ENCODE results near the gene IFI27L1. TPM values are rescaled to one million over a fixed set of nuclear protein-coding genes. Genes with fewer than 3 reads are reported as not detected.

Gene IFI27L1
- total RNA-seq, 3 donors from 2014 or later: 6.6 to 14.5 (median 10.6) TPM

DNA sequence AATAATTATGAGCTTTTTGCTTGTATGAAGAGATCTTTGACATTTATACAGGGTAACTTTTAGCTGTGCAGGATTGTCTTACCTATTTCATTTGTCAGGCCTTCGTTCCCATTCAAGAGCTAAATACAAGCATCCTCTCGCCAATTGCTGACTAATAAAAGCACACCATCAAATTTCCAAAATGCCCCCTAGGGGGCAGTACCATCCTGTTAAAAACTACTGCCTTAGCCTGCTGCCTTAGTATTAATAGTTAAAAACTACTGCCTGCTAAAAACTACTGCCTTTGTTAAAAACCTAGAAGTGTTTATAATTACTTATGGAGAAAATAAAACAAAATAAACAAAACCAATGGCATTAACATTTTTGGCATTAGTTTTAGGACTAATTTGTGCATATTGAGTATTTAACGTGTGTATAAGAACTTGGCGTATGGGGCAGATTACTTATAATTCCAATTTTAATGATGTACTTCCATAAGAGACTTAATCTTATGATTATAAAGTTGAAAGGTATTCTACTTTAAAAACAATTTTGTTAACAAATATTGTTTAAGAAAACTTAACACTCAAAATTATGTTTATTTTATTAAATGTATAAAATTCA is 51.3 kb downstream of the IFI27L1 start:
- Histone ChIP-seq H3K4me3 (no peak overlapping the region), H3K4me1 (no peaks in the 10 kb centered on the region), H3K36me3 (no peaks in the 10 kb centered on the region), H3K27me3 (no peaks in the 10 kb centered on the region), H3K27ac (no peak overlapping the region), H3K9me3 (peaks cover 0 to 5% of the 10 kb centered on the region in 2 donors)
- no peak for DNase-seq (ENCODE audit: low spot score in 2 of 2)
- TF ChIP-seq POLR2A (IDR thresholded peaks at IDR 0.05) (no peak), POLR2AphosphoS5 (IDR thresholded peaks at IDR 0.05) (no peak)
- TF ChIP-seq, protein P1, sequence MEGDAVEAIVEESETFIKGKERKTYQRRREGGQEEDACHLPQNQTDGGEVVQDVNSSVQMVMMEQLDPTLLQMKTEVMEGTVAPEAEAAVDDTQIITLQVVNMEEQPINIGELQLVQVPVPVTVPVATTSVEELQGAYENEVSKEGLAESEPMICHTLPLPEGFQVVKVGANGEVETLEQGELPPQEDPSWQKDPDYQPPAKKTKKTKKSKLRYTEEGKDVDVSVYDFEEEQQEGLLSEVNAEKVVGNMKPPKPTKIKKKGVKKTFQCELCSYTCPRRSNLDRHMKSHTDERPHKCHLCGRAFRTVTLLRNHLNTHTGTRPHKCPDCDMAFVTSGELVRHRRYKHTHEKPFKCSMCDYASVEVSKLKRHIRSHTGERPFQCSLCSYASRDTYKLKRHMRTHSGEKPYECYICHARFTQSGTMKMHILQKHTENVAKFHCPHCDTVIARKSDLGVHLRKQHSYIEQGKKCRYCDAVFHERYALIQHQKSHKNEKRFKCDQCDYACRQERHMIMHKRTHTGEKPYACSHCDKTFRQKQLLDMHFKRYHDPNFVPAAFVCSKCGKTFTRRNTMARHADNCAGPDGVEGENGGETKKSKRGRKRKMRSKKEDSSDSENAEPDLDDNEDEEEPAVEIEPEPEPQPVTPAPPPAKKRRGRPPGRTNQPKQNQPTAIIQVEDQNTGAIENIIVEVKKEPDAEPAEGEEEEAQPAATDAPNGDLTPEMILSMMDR (IDR thresholded peaks at IDR 0.05): peak; percentile 52 to 58 (median 53)
- intact Hi-C loops (cut with DNase I; ENCODE audit: low total_unique reads): no loop called here

DNA sequence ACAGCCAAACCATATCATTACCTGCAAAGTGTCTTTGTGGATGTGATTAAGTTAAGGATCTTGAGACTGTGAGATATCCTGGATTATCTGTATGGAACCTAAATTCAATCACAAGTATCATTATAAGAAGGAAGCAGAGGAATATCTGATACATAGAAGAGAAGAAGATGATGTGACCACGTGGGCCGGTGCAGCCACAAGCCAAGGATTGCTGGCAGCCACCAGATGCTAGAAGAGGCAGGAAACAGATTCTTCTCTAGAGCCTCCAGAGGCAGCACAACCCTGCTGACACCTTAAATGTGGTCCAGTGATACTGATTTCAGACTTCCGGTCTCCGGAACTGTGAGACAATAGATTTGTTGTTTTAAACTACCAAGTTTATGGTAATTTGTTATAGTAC is 54.4 kb downstream of the IFI27L1 start:
- Histone ChIP-seq H3K27ac (no peak overlapping the region), H3K27me3 (no peaks in the 10 kb centered on the region), H3K4me1 (no peaks in the 10 kb centered on the region), H3K4me3 (no peak overlapping the region), H3K9me3 (peaks cover 0 to 5% of the 10 kb centered on the region in 2 donors), H3K36me3 (no peaks in the 10 kb centered on the region)
- no peak for TF ChIP-seq POLR2AphosphoS5 (IDR thresholded peaks at IDR 0.05)
- TF ChIP-seq, protein P1 (IDR thresholded peaks at IDR 0.05): no peak
- no peak for TF ChIP-seq POLR2A (IDR thresholded peaks at IDR 0.05)
- intact Hi-C loops (cut with DNase I; ENCODE audit: low total_unique reads): no loop called here
- no peak for DNase-seq (ENCODE audit: low spot score in 2 of 2)

DNA sequence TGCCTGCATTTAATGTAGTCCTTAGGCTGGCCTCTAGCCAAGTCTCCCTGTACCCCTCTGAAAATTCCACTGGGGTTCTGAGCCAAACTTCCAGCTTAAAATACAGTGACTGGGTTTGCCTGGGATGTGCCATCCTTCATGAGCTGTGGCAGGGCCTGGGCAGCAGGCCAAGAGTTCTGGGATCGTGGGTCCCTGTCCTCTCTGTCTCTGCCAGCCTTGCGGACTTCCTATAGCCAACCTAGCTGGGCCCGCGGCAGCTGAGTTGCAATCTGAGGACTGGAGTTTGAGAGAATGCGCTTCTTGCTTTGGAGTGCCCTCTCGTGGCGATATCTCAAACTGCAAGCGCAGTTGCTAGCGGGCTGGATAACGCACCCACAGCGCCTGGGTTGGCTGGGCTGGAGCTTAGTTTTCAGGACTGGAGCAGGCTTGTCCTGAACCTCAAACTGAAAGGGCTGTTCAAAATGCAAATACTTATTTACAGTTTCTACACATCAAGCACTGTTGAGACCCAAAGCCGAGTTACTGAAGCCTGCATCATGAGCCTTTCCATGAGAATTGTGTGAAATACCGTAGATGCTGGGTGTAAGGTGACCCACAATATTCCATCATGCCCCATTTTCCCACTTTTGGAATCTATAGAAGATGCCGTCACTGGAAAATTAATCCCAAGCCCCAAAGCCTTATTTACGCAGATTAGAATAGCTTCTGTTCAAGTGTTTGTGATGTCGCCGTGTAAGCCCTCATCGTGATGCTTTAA is 55.6 kb downstream of the IFI27L1 start:
- Histone ChIP-seq H3K4me3 (no peak overlapping the region), H3K27me3 (no peaks in the 10 kb centered on the region), H3K9me3 (peaks cover 0 to 5% of the 10 kb centered on the region in 2 donors), H3K4me1 (no peaks in the 10 kb centered on the region), H3K36me3 (no peaks in the 10 kb centered on the region), H3K27ac (no peak overlapping the region)
- TF ChIP-seq, protein P1 (IDR thresholded peaks at IDR 0.05): peak; percentile 87 to 94 (median 92)
- TF ChIP-seq POLR2AphosphoS5 (IDR thresholded peaks at IDR 0.05) (peak in 1 of 3 donors; percentile 18), POLR2A (IDR thresholded peaks at IDR 0.05) (no peak)
- peak; percentile 70 to 88 for DNase-seq (ENCODE audit: low spot score in 2 of 2)
- intact Hi-C loops (cut with DNase I; ENCODE audit: low total_unique reads): no loop called here

DNA sequence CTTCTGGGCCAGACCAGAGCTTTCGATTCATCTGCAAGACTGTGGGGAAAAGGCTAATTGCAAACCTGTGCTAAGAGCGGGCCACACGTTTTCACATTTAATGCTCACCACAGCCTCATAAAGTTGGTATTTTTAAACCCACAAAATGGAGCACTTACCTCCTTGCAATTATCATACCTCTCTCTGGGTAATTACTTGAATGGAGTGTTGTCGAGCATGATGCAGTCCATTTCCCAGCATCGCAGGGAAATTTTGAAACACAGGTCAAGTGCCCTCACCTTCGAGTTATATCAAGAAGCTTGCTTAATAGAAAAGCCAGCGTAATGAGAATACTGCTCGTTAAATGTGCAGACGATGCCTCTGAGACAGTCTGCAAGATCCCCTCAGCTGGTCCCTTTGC is 57.1 kb downstream of the IFI27L1 start:
- Histone ChIP-seq H3K36me3 (no peaks in the 10 kb centered on the region), H3K9me3 (peaks cover 0 to 5% of the 10 kb centered on the region in 2 donors), H3K27ac (no peak overlapping the region), H3K27me3 (no peaks in the 10 kb centered on the region), H3K4me3 (no peak overlapping the region), H3K4me1 (no peaks in the 10 kb centered on the region)
- DNase-seq (ENCODE audit: low spot score in 2 of 2): no peak
- intact Hi-C loops (cut with DNase I; ENCODE audit: low total_unique reads): no loop called here
- TF ChIP-seq, protein P1 (IDR thresholded peaks at IDR 0.05): no peak
- TF ChIP-seq POLR2AphosphoS5 (IDR thresholded peaks at IDR 0.05) (no peak), POLR2A (IDR thresholded peaks at IDR 0.05) (no peak)

DNA sequence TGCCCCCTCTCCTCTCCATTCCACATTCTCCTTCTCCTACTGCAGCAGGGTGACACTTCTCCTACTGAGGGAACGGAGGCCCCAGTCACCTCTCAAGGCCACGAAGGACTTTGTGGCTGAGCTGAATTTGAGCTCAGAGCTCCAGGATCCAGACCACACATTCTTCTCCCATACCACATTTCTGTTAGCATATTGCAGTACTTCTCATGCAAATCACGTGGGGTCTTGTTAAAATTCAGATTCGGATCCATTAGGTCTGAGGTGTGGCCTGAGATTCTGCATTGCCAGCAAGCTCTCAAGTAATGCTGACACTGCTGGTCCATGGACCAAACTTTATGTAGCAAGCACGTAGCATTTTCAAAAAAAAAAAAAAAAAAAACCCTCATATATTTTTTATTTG is 57.9 kb downstream of the IFI27L1 start:
- Histone ChIP-seq H3K4me3 (no peak overlapping the region), H3K27me3 (no peaks in the 10 kb centered on the region), H3K36me3 (no peaks in the 10 kb centered on the region), H3K9me3 (peaks cover 0 to 5% of the 10 kb centered on the region in 2 donors), H3K4me1 (no peaks in the 10 kb centered on the region), H3K27ac (no peak overlapping the region)
- no peak for DNase-seq (ENCODE audit: low spot score in 2 of 2)
- TF ChIP-seq, protein P1 (IDR thresholded peaks at IDR 0.05): no peak
- TF ChIP-seq POLR2AphosphoS5 (IDR thresholded peaks at IDR 0.05) (no peak), POLR2A (IDR thresholded peaks at IDR 0.05) (no peak)
- intact Hi-C loops (cut with DNase I; ENCODE audit: low total_unique reads): no loop called here

Data from breast epithelium (tissue), 4 donors.